Measurements from ENCODE around the gene CACNG4.

Gene CACNG4

GRCh38 chr17:66963909-66964771, at the start of gene CACNG4:
CACNG4 (plus strand) TSS chr17:66964707; CDS start chr17:66964912, 205 bp downstream.
- H3K36me3 ChIP-seq (ENCODE audit: insufficient read depth, low read depth, low read length) = no peaks in the 10 kb centered on the region
- peak within 1 kb of the TSS; percentile 7; the same call in 1 of the 2 replicates for H3K9ac ChIP-seq (ENCODE audit: low read depth, low read length)
- H3K4me3 ChIP-seq (ENCODE audit: low read length) = peak within 1 kb of the TSS; percentile 81
- peaks cover 69% of the 10 kb centered on the region for H3K27me3 ChIP-seq (ENCODE audit: insufficient read depth, low read length)
- H3K27ac ChIP-seq (ENCODE audit: low read length) = no peak within 1 kb of the TSS
- peaks cover 9% of the 10 kb centered on the region; the same call in 1 of the 2 replicates for H3K4me1 ChIP-seq (ENCODE audit: insufficient read depth, low read length)
- H3K9me3 ChIP-seq (ENCODE audit: insufficient read depth, low read depth, low read length) = no peaks in the 10 kb centered on the region

DNA sequence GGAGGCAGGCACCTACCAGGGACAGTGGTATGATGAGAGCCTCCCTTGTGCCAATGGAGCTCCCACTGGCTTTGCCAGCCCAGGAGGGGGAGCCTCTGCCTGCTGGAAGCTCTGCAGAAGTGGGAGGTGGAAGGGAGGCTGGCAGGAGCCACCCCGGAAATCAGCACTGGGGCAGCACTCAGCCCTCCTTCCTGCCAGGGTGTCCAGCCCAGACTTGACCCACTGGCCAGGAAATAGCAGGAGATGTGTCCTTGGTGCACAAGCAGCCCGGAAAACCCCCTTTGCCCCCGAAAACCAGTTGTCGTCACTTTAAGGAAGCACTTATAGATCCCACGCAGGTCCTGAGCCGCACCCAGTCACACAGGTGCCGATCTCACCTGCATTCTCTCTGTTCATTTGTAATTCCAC, 49.3 kb upstream of the CACNG4 start:
- H3K36me3 ChIP-seq (ENCODE audit: insufficient read depth, low read depth, low read length) = no peaks in the 10 kb centered on the region
- no peak overlapping the region for H3K4me3 ChIP-seq (ENCODE audit: low read length)
- H3K9ac ChIP-seq (ENCODE audit: low read depth, low read length) = no peak overlapping the region
- no peaks in the 10 kb centered on the region for H3K4me1 ChIP-seq (ENCODE audit: insufficient read depth, low read length)
- no peak overlapping the region for H3K27ac ChIP-seq (ENCODE audit: low read length)
- H3K9me3 ChIP-seq (ENCODE audit: insufficient read depth, low read depth, low read length) = no peaks in the 10 kb centered on the region
- H3K27me3 ChIP-seq (ENCODE audit: insufficient read depth, low read length) = no peaks in the 10 kb centered on the region

DNA sequence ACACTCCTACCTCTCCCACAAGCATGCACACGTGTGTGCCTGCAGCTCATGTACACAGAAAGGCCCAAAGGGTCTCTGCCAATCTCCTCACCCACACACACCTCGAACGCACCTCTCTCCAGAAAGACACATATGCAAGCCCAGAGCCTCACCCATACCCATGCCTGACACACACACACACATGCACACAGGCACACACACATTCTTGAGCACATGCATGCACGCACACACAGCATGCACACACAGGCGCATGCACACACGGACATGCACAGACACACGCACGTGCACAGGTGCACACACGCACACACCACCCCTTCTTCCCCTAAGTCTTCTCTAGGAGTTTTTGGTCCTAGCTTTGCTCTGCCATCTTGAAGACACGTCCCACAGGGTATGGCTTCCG, 48.7 kb upstream of the CACNG4 start:
- H3K27ac ChIP-seq (ENCODE audit: low read length) = no peak overlapping the region
- no peaks in the 10 kb centered on the region for H3K27me3 ChIP-seq (ENCODE audit: insufficient read depth, low read length)
- no peak overlapping the region for H3K9ac ChIP-seq (ENCODE audit: low read depth, low read length)
- no peaks in the 10 kb centered on the region for H3K9me3 ChIP-seq (ENCODE audit: insufficient read depth, low read depth, low read length)
- H3K4me3 ChIP-seq (ENCODE audit: low read length) = no peak overlapping the region
- H3K4me1 ChIP-seq (ENCODE audit: insufficient read depth, low read length) = no peaks in the 10 kb centered on the region
- no peaks in the 10 kb centered on the region for H3K36me3 ChIP-seq (ENCODE audit: insufficient read depth, low read depth, low read length)

DNA sequence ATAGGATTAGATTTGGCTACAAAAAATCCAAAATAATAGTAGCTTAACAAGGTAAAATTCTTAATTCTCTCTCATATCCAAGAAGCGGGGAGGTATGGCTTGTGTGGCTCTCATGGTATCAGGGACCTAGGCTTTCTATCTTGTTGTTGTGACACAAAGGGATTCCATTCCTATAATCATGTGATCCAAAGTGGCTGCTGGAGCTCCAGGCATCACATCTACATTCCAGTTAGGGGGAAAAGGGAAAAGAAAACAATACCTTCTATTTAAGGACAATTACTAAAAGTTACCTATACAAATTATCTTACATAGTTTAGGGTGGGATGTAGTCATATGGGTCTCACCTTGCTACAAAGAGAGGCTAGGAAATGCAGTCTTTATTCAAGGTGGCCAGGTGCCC, 47.6 kb upstream of the CACNG4 start:
- H3K27me3 ChIP-seq (ENCODE audit: insufficient read depth, low read length) = no peaks in the 10 kb centered on the region
- no peaks in the 10 kb centered on the region for H3K36me3 ChIP-seq (ENCODE audit: insufficient read depth, low read depth, low read length)
- no peak overlapping the region for H3K4me3 ChIP-seq (ENCODE audit: low read length)
- H3K4me1 ChIP-seq (ENCODE audit: insufficient read depth, low read length) = no peaks in the 10 kb centered on the region
- no peaks in the 10 kb centered on the region for H3K9me3 ChIP-seq (ENCODE audit: insufficient read depth, low read depth, low read length)
- H3K9ac ChIP-seq (ENCODE audit: low read depth, low read length) = no peak overlapping the region
- H3K27ac ChIP-seq (ENCODE audit: low read length) = no peak overlapping the region

GRCh38 chr17:66918896-66919295, 45.6 kb upstream of the CACNG4 start:
- Histone ChIP-seq H3K27me3 (ENCODE audit: insufficient read depth, low read length) (no peaks in the 10 kb centered on the region), H3K36me3 (ENCODE audit: insufficient read depth, low read depth, low read length) (no peaks in the 10 kb centered on the region), H3K4me3 (ENCODE audit: low read length) (no peak overlapping the region)

GRCh38 chr17:66920435-66920834, 44.1 kb upstream of the CACNG4 start:
- Histone ChIP-seq H3K27me3 (ENCODE audit: insufficient read depth, low read length) (no peaks in the 10 kb centered on the region), H3K9ac (ENCODE audit: low read depth, low read length) (no peak overlapping the region), H3K9me3 (ENCODE audit: insufficient read depth, low read depth, low read length) (no peaks in the 10 kb centered on the region)

More at GRCh38 chr17:66918896-66919295, 45.6 kb upstream of the CACNG4 start:
- H3K27ac ChIP-seq (ENCODE audit: low read length) = no peak overlapping the region
- H3K4me1 ChIP-seq (ENCODE audit: insufficient read depth, low read length) = no peaks in the 10 kb centered on the region
- no peak overlapping the region for H3K9ac ChIP-seq (ENCODE audit: low read depth, low read length)
- no peaks in the 10 kb centered on the region for H3K9me3 ChIP-seq (ENCODE audit: insufficient read depth, low read depth, low read length)

DNA sequence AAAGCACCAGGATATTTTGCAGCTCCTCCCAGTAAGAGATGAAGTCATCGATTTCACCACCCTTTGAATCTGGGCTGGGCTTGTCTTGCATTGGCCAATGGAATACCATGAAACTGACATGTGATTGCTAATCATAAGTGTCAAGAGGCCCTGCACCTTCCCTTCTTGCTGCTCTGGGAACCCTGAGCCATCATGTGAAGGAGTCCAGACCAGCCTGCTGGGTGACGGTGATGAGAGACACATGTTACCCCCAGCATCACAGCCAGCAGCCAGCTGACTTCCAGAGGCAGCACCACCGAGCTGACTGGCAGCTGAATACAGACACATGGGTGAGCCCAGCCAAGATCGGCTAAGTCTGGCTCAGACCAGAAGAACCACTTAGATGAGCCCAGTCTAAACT, 43.6 kb upstream of the CACNG4 start:
- Histone ChIP-seq H3K27me3 (ENCODE audit: insufficient read depth, low read length) (no peaks in the 10 kb centered on the region), H3K9ac (ENCODE audit: low read depth, low read length) (no peak overlapping the region), H3K9me3 (ENCODE audit: insufficient read depth, low read depth, low read length) (no peaks in the 10 kb centered on the region), H3K27ac (ENCODE audit: low read length) (no peak overlapping the region), H3K4me1 (ENCODE audit: insufficient read depth, low read length) (no peaks in the 10 kb centered on the region), H3K36me3 (ENCODE audit: insufficient read depth, low read depth, low read length) (no peaks in the 10 kb centered on the region), H3K4me3 (ENCODE audit: low read length) (no peak overlapping the region)

More at GRCh38 chr17:66920435-66920834, 44.1 kb upstream of the CACNG4 start:
- no peaks in the 10 kb centered on the region for H3K36me3 ChIP-seq (ENCODE audit: insufficient read depth, low read depth, low read length)
- H3K4me1 ChIP-seq (ENCODE audit: insufficient read depth, low read length) = no peaks in the 10 kb centered on the region
- H3K4me3 ChIP-seq (ENCODE audit: low read length) = no peak overlapping the region
- H3K27ac ChIP-seq (ENCODE audit: low read length) = no peak overlapping the region

DNA sequence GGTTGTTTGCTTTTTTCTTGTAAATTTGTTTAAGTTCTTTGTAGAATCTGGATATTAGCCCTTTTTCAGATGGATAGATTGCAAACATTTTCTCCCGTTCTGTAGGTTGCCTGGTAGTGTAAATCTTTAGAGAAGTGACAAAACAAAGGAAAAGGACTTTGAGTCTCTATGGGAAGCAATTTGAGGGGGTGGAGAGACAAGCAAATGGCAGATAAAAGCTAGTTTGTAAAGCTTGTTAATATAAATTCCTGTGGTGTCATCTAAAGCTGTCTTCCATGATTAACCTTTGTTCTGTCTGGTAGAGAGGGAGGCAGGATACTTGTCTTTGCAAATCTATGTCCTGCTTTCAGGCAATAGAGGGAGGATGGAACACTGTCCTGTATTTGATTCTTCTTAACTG, 40.6 kb upstream of the CACNG4 start:
- Histone ChIP-seq H3K4me3 (ENCODE audit: low read length) (no peak overlapping the region), H3K36me3 (ENCODE audit: insufficient read depth, low read depth, low read length) (no peaks in the 10 kb centered on the region), H3K27me3 (ENCODE audit: insufficient read depth, low read length) (no peaks in the 10 kb centered on the region), H3K9me3 (ENCODE audit: insufficient read depth, low read depth, low read length) (no peaks in the 10 kb centered on the region), H3K27ac (ENCODE audit: low read length) (no peak overlapping the region), H3K4me1 (ENCODE audit: insufficient read depth, low read length) (no peaks in the 10 kb centered on the region), H3K9ac (ENCODE audit: low read depth, low read length) (no peak overlapping the region)

DNA sequence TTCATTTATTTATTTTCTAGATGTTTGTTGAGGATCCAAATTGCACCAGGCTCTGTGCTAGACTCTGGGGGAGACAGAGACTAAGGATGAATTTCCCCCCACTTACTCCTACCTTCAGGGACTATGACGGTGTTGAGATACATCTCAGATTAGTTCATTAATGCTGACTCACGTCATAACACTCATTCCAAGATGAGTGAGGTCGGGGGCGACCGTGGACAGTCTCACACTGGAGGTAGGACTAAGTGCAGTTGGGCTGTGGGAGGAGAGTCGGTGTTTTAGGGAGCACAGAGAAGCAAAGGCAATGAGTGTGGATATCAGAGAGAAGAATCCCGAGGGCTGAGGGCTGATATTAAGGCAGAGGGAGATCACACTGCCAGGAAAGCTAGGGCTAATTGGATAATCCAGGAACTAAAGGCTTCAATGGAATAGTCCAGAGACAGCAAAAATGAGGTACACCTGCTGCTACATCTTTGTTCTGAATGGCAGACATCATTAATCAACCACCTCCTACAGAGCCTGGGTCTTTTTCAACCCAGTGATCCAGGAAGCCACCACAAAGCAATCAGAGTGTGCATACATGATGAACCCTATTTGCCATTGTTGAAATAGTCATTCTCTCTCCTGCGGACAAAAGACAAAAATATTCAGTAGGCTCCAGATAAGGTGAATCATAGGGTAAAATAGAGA, 38.6 kb upstream of the CACNG4 start:
- Histone ChIP-seq H3K27ac (ENCODE audit: low read length) (no peak overlapping the region), H3K4me3 (ENCODE audit: low read length) (no peak overlapping the region), H3K9ac (ENCODE audit: low read depth, low read length) (no peak overlapping the region), H3K9me3 (ENCODE audit: insufficient read depth, low read depth, low read length) (no peaks in the 10 kb centered on the region), H3K27me3 (ENCODE audit: insufficient read depth, low read length) (no peaks in the 10 kb centered on the region), H3K36me3 (ENCODE audit: insufficient read depth, low read depth, low read length) (no peaks in the 10 kb centered on the region), H3K4me1 (ENCODE audit: insufficient read depth, low read length) (no peaks in the 10 kb centered on the region)

- H3K4me1 ChIP-seq (ENCODE audit: insufficient read depth, low read length) = no peaks in the 10 kb centered on the region
- H3K27me3 ChIP-seq (ENCODE audit: insufficient read depth, low read length) = no peaks in the 10 kb centered on the region
- H3K27ac ChIP-seq (ENCODE audit: low read length) = no peak overlapping the region
- H3K9me3 ChIP-seq (ENCODE audit: insufficient read depth, low read depth, low read length) = no peaks in the 10 kb centered on the region
- no peak overlapping the region for H3K9ac ChIP-seq (ENCODE audit: low read depth, low read length)
- H3K36me3 ChIP-seq (ENCODE audit: insufficient read depth, low read depth, low read length) = no peaks in the 10 kb centered on the region
- no peak overlapping the region for H3K4me3 ChIP-seq (ENCODE audit: low read length)
Measured at GRCh38 chr17:66928949-66929348, 35.6 kb upstream of the CACNG4 start.

DNA sequence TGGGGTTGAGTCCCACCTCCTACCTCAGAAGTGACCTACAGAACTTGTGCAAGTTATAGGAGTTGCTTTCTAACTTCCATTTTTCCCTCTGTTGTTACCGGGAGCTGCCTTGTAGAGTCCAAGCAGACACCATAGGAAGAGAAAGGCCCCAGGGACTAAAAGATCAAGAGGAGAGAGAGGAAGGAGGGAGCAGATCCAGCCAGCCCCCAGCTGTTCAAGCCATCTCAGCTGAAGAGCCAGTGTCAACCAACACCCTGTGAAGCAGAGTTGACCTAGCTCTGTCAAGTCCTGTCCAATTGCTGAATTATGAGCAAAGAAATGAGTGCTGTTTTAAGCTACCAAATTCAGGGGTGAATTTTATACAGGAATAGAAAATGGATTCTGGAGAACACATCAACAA, 34.9 kb upstream of the CACNG4 start:
- H3K27me3 ChIP-seq (ENCODE audit: insufficient read depth, low read length) = no peaks in the 10 kb centered on the region
- H3K9me3 ChIP-seq (ENCODE audit: insufficient read depth, low read depth, low read length) = no peaks in the 10 kb centered on the region
- no peaks in the 10 kb centered on the region for H3K4me1 ChIP-seq (ENCODE audit: insufficient read depth, low read length)
- no peak overlapping the region for H3K9ac ChIP-seq (ENCODE audit: low read depth, low read length)
- no peaks in the 10 kb centered on the region for H3K36me3 ChIP-seq (ENCODE audit: insufficient read depth, low read depth, low read length)
- H3K27ac ChIP-seq (ENCODE audit: low read length) = no peak overlapping the region
- H3K4me3 ChIP-seq (ENCODE audit: low read length) = no peak overlapping the region

DNA sequence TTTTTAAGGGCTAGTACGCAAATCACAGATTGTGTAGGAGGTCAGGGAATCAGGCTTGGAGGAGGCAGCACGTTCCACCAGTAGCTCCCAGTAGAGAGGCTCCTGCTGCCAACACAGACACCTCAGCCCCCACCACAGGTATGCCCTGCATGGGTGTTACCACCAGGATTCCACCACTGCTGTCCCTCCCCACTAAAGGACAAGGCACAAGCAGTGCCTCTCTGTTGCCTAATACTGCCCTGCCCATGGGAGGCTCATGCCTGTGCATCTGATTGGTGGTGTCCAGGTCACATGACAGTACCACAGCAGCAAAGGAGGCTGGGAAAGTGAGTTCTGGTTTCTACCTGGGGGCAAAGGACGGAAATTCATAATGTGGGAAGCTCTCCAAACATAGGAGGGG, 33.6 kb upstream of the CACNG4 start:
- Histone ChIP-seq H3K27ac (ENCODE audit: low read length) (no peak overlapping the region), H3K27me3 (ENCODE audit: insufficient read depth, low read length) (no peaks in the 10 kb centered on the region), H3K9ac (ENCODE audit: low read depth, low read length) (no peak overlapping the region), H3K4me1 (ENCODE audit: insufficient read depth, low read length) (no peaks in the 10 kb centered on the region), H3K36me3 (ENCODE audit: insufficient read depth, low read depth, low read length) (no peaks in the 10 kb centered on the region), H3K4me3 (ENCODE audit: low read length) (no peak overlapping the region), H3K9me3 (ENCODE audit: insufficient read depth, low read depth, low read length) (no peaks in the 10 kb centered on the region)
